Measurements from ENCODE around the gene PCSK2. TPM values are rescaled to one million over a fixed set of nuclear protein-coding genes. Genes with fewer than 3 reads are reported as not detected.

PCSK2 gene
- total and polyA plus RNA-seq, 2 donors: 0.05 to 0.18 TPM

DNA sequence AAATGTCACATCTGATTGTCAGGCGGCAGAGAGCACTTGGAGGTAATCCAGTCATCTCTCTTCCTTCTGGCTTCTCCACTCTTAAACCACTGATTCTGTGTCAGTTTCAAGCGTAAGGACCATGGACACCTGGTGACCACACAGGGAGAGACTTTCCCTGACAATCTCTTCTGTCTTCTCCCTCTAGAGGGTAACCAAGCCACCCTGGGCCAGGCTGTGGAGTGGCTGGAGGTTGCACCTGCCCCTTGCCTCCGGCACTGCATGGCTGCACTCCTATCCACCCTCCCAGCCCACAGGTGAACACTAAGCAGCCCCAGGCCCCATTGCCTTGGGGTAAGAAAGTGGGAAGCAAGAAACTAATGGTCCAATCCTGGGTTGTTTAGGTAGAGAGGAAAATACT, 225.6 kb downstream of the PCSK2 start:
- WGBS: 91% methylated on average over 3 of the region's 3 CpGs
- Histone ChIP-seq H3K9me3 (ENCODE audit: control insufficient read depth in 2 of 2, insufficient read depth in 1 of 2, low read length in 1 of 2) (no peaks in the 10 kb centered on the region), H3K27ac (ENCODE audit: low read depth in 1 of 2, low read length in 1 of 2) (no peak overlapping the region), H3K4me1 (ENCODE audit: control insufficient read depth in 2 of 2, insufficient read depth in 2 of 2, low read length in 2 of 2) (no peaks in the 10 kb centered on the region), H3K36me3 (ENCODE audit: control insufficient read depth in 2 of 2, insufficient read depth in 2 of 2, low read length in 1 of 2) (no peaks in the 10 kb centered on the region), H3K4me3 (ENCODE audit: low read length in 2 of 2) (no peak overlapping the region), H3K27me3 (ENCODE audit: control insufficient read depth in 2 of 2, insufficient read depth in 1 of 2, low read length in 1 of 2) (peaks cover 0 to 7% of the 10 kb centered on the region in 2 donors)
- no peak for DNase-seq (ENCODE audit: low read depth in 6 of 9, low spot score in 9 of 9)

DNA sequence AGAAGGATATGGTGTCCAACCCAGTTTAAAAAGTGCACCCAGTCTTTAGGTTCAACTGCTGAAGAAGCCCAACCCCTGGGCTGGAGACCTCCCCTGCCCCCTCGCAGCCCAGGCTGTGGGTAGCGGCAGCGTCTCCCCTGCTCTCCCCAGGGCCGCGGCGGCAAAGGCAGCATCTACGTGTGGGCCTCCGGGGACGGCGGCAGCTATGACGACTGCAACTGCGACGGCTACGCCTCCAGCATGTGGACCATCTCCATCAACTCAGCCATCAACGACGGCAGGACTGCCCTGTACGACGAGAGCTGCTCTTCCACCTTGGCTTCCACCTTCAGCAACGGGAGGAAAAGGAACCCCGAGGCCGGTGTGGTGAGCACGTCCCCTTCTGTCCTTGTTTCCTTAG, 226.8 kb downstream of the PCSK2 start:
- H3K4me1 ChIP-seq (ENCODE audit: control insufficient read depth in 2 of 2, insufficient read depth in 2 of 2, low read length in 2 of 2): no peaks in the 10 kb centered on the region
- 91% methylated on average over 22 of the region's 22 CpGs for WGBS
- DNase-seq (ENCODE audit: low read depth in 6 of 9, low spot score in 9 of 9): no peak

DNA sequence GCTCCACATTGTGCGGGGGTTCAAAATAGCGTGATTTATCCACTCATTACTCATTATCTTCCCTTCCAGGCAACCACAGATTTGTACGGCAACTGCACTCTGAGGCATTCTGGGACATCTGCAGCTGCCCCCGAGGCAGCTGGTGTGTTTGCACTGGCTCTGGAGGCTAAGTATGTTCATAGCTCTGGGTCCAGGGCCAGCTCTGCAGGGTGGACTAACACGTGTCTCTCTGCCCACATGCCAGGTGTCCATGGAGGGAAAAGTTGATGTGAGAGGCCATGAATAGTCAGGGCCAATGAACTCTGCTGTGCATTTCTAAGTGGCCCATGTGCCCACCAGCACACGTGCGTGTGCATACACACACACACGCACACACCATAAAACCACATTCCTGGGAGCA, 229.4 kb downstream of the PCSK2 start:
- Histone ChIP-seq H3K4me3 (ENCODE audit: low read length in 2 of 2) (no peak overlapping the region), H3K36me3 (ENCODE audit: control insufficient read depth in 2 of 2, insufficient read depth in 2 of 2, low read length in 1 of 2) (no peaks in the 10 kb centered on the region), H3K9me3 (ENCODE audit: control insufficient read depth in 2 of 2, insufficient read depth in 1 of 2, low read length in 1 of 2) (no peaks in the 10 kb centered on the region), H3K4me1 (ENCODE audit: control insufficient read depth in 2 of 2, insufficient read depth in 2 of 2, low read length in 2 of 2) (no peaks in the 10 kb centered on the region), H3K27me3 (ENCODE audit: control insufficient read depth in 2 of 2, insufficient read depth in 1 of 2, low read length in 1 of 2) (peaks cover 0 to 7% of the 10 kb centered on the region in 2 donors), H3K27ac (ENCODE audit: low read depth in 1 of 2, low read length in 1 of 2) (no peak overlapping the region)
- 88% methylated on average over 8 of the region's 8 CpGs for WGBS
- DNase-seq (ENCODE audit: low read depth in 6 of 9, low spot score in 9 of 9): no peak

More for the DNA sequence above, 226.8 kb downstream of the PCSK2 start:
- peaks cover 0 to 7% of the 10 kb centered on the region in 2 donors for H3K27me3 ChIP-seq (ENCODE audit: control insufficient read depth in 2 of 2, insufficient read depth in 1 of 2, low read length in 1 of 2)
- H3K27ac ChIP-seq (ENCODE audit: low read depth in 1 of 2, low read length in 1 of 2): no peak overlapping the region
- H3K36me3 ChIP-seq (ENCODE audit: control insufficient read depth in 2 of 2, insufficient read depth in 2 of 2, low read length in 1 of 2): no peaks in the 10 kb centered on the region
- no peaks in the 10 kb centered on the region for H3K9me3 ChIP-seq (ENCODE audit: control insufficient read depth in 2 of 2, insufficient read depth in 1 of 2, low read length in 1 of 2)
- no peak overlapping the region for H3K4me3 ChIP-seq (ENCODE audit: low read length in 2 of 2)

DNA sequence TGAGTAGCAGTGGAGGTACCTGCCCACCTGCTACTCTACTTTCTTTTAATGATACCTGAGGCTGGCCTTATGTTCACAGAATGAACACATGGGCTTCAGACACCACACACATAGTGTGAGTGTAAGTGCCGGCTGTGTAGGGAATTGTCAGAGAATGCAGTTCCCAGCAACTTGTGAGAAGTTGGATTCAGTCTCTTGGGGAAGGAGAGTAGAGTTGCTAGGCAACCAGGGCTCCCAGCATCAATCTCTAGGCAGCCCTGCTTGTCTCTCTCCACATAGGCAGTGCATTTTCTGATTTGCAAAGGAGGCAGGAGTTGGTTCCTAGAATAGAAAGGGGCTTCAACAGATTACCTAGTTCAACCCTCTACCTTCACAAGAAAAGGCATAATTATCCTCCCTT, 230.2 kb downstream of the PCSK2 start:
- 92% methylated on average over 1 of the region's 1 CpG for WGBS
- H3K9me3 ChIP-seq (ENCODE audit: control insufficient read depth in 2 of 2, insufficient read depth in 1 of 2, low read length in 1 of 2): no peaks in the 10 kb centered on the region
- H3K4me3 ChIP-seq (ENCODE audit: low read length in 2 of 2): no peak overlapping the region
- DNase-seq (ENCODE audit: low read depth in 6 of 9, low spot score in 9 of 9): no peak
- no peaks in the 10 kb centered on the region for H3K4me1 ChIP-seq (ENCODE audit: control insufficient read depth in 2 of 2, insufficient read depth in 2 of 2, low read length in 2 of 2)
- peaks cover 0 to 7% of the 10 kb centered on the region in 2 donors for H3K27me3 ChIP-seq (ENCODE audit: control insufficient read depth in 2 of 2, insufficient read depth in 1 of 2, low read length in 1 of 2)
- no peaks in the 10 kb centered on the region for H3K36me3 ChIP-seq (ENCODE audit: control insufficient read depth in 2 of 2, insufficient read depth in 2 of 2, low read length in 1 of 2)
- no peak overlapping the region for H3K27ac ChIP-seq (ENCODE audit: low read depth in 1 of 2, low read length in 1 of 2)

DNA sequence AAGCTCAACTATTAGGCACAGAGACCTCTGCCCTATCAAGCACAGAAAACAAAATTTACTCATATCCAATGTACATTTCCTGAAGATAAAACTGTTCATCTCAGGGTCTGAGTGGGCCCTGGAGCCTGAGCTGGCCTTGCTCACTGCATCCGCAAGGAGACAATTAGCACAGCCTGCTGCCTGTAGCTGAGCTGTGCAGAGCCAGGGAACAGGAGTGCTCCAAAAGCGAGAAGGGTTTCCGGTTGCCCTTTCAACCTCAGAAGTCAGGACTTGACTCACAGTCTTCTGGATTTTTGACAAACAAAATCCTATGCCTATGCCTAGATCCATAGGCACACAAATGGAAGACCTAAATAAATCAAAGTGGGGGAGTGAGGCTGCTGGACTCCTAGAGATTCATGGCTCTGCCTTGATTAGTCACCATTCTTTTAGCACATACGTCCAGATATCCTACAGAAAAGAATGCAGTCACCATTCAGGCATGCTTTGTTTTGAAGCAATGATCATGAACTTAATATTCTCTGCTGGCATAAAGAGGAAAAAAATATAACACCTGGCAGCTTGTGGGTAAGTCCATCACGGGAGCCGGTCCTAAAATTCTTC, 230.8 kb downstream of the PCSK2 start:
- H3K36me3 ChIP-seq (ENCODE audit: control insufficient read depth in 2 of 2, insufficient read depth in 2 of 2, low read length in 1 of 2): no peaks in the 10 kb centered on the region

DNA sequence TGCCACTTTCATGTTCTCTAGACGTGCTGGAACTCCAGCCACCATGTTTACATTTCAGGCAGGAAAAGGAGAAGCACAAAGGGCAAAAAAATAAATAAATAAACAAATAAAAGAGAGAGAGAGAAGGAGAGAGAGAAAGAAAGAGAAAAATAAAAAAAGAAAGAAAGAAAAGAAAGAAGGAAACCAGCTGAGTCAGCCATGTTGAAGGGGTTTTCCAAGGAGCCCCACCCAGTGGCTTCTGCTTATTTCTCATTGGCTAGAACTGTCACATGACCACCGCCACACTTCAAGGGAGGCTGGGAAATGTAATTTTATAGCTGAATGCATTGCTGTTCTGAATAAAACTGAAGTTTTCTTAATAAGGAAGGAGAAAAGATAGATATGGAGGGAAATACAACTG, 233.3 kb downstream of the PCSK2 start:
- H3K4me3 ChIP-seq (ENCODE audit: low read length in 2 of 2): no peak overlapping the region
- H3K27ac ChIP-seq (ENCODE audit: low read depth in 1 of 2, low read length in 1 of 2): no peak overlapping the region
- no peaks in the 10 kb centered on the region for H3K9me3 ChIP-seq (ENCODE audit: control insufficient read depth in 2 of 2, insufficient read depth in 1 of 2, low read length in 1 of 2)
- 90% methylated on average over 2 of the region's 2 CpGs for WGBS
- no peak for DNase-seq (ENCODE audit: low read depth in 6 of 9, low spot score in 9 of 9)
- H3K27me3 ChIP-seq (ENCODE audit: control insufficient read depth in 2 of 2, insufficient read depth in 1 of 2, low read length in 1 of 2): peaks cover 0 to 2% of the 10 kb centered on the region in 2 donors
- H3K36me3 ChIP-seq (ENCODE audit: control insufficient read depth in 2 of 2, insufficient read depth in 2 of 2, low read length in 1 of 2): no peaks in the 10 kb centered on the region
- no peaks in the 10 kb centered on the region for H3K4me1 ChIP-seq (ENCODE audit: control insufficient read depth in 2 of 2, insufficient read depth in 2 of 2, low read length in 2 of 2)

More for the DNA sequence above, 230.8 kb downstream of the PCSK2 start:
- H3K27me3 ChIP-seq (ENCODE audit: control insufficient read depth in 2 of 2, insufficient read depth in 1 of 2, low read length in 1 of 2): peaks cover 0 to 7% of the 10 kb centered on the region in 2 donors
- 90% methylated on average over 6 of the region's 6 CpGs for WGBS
- H3K27ac ChIP-seq (ENCODE audit: low read depth in 1 of 2, low read length in 1 of 2): no peak overlapping the region
- H3K4me3 ChIP-seq (ENCODE audit: low read length in 2 of 2): no peak overlapping the region
- no peaks in the 10 kb centered on the region for H3K9me3 ChIP-seq (ENCODE audit: control insufficient read depth in 2 of 2, insufficient read depth in 1 of 2, low read length in 1 of 2)
- no peaks in the 10 kb centered on the region for H3K4me1 ChIP-seq (ENCODE audit: control insufficient read depth in 2 of 2, insufficient read depth in 2 of 2, low read length in 2 of 2)
- no peak for DNase-seq (ENCODE audit: low read depth in 6 of 9, low spot score in 9 of 9)

DNA sequence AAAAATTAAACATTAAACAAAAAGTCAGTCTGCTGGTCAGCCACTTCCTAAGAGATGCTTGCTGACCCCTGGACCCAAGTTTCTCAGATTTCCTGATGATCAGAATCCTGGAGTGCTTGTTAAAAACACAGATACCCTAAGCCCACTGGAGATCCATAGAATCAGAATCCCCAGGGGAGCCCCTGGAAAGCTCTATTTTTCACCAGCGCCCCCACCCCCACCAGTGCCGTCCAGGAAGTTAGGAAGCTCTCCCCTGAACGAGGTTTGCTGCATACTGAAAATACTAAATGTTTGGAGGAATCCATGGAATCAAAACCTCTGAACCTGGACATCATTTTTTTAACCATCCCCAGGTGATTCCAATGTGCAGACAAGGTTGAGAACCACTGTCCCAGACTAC, 235.1 kb downstream of the PCSK2 start:
- Histone ChIP-seq H3K4me3 (ENCODE audit: low read length in 2 of 2) (no peak overlapping the region), H3K27ac (ENCODE audit: low read depth in 1 of 2, low read length in 1 of 2) (no peak overlapping the region)
- 71% methylated on average over 3 of the region's 3 CpGs for WGBS

DNA sequence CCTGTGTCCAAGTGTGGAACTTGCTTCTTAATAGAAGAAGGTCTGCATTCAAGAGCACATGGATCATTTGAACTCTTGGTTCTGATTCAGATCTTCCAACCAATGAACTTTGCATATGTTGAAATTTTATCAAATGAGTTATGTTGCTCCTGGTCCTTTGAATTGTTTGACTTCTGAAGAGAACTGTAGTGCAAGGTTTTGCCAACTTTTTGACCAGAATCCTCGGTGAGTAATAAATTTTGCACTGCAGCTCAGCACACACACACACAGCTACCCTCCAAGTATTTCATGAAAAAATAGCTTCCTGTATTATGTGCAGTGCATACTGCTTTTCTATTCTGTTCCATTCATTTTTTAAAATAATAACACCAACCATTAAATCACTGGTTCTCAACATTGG, 236.9 kb downstream of the PCSK2 start:
- WGBS: 89% methylated on average over 1 of the region's 1 CpG
- Histone ChIP-seq H3K9me3 (ENCODE audit: control insufficient read depth in 2 of 2, insufficient read depth in 1 of 2, low read length in 1 of 2) (no peaks in the 10 kb centered on the region), H3K36me3 (ENCODE audit: control insufficient read depth in 2 of 2, insufficient read depth in 2 of 2, low read length in 1 of 2) (no peaks in the 10 kb centered on the region), H3K4me1 (ENCODE audit: control insufficient read depth in 2 of 2, insufficient read depth in 2 of 2, low read length in 2 of 2) (no peaks in the 10 kb centered on the region), H3K27me3 (ENCODE audit: control insufficient read depth in 2 of 2, insufficient read depth in 1 of 2, low read length in 1 of 2) (peaks cover 0 to 2% of the 10 kb centered on the region in 2 donors), H3K27ac (ENCODE audit: low read depth in 1 of 2, low read length in 1 of 2) (no peak overlapping the region), H3K4me3 (ENCODE audit: low read length in 2 of 2) (no peak overlapping the region)
- DNase-seq (ENCODE audit: low read depth in 6 of 9, low spot score in 9 of 9): no peak

More for the DNA sequence above, 235.1 kb downstream of the PCSK2 start:
- Histone ChIP-seq H3K4me1 (ENCODE audit: control insufficient read depth in 2 of 2, insufficient read depth in 2 of 2, low read length in 2 of 2) (no peaks in the 10 kb centered on the region), H3K9me3 (ENCODE audit: control insufficient read depth in 2 of 2, insufficient read depth in 1 of 2, low read length in 1 of 2) (no peaks in the 10 kb centered on the region), H3K27me3 (ENCODE audit: control insufficient read depth in 2 of 2, insufficient read depth in 1 of 2, low read length in 1 of 2) (peaks cover 0 to 2% of the 10 kb centered on the region in 2 donors), H3K36me3 (ENCODE audit: control insufficient read depth in 2 of 2, insufficient read depth in 2 of 2, low read length in 1 of 2) (no peaks in the 10 kb centered on the region)
- no peak for DNase-seq (ENCODE audit: low read depth in 6 of 9, low spot score in 9 of 9)

DNA sequence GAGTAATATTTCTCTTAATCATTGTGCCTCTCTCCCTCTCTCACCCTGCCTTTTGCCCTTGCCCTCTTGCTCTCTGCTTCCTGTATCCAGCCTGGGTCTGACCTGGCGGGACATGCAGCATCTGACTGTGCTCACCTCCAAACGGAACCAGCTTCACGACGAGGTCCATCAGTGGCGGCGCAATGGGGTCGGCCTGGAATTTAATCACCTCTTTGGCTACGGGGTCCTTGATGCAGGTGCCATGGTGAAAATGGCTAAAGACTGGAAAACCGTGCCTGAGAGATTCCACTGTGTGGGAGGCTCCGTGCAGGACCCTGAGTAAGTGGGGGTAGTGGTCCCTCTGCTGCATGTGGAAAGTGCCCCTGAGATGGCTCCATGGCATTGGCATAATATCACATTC, 238.4 kb downstream of the PCSK2 start:
- no peaks in the 10 kb centered on the region for H3K9me3 ChIP-seq (ENCODE audit: control insufficient read depth in 2 of 2, insufficient read depth in 1 of 2, low read length in 1 of 2)
- no peaks in the 10 kb centered on the region for H3K4me1 ChIP-seq (ENCODE audit: control insufficient read depth in 2 of 2, insufficient read depth in 2 of 2, low read length in 2 of 2)
- H3K27me3 ChIP-seq (ENCODE audit: control insufficient read depth in 2 of 2, insufficient read depth in 1 of 2, low read length in 1 of 2): peaks cover 0 to 2% of the 10 kb centered on the region in 2 donors
- H3K27ac ChIP-seq (ENCODE audit: low read depth in 1 of 2, low read length in 1 of 2): no peak overlapping the region
- H3K36me3 ChIP-seq (ENCODE audit: control insufficient read depth in 2 of 2, insufficient read depth in 2 of 2, low read length in 1 of 2): no peaks in the 10 kb centered on the region
- H3K4me3 ChIP-seq (ENCODE audit: low read length in 2 of 2): no peak overlapping the region
- no peak for DNase-seq (ENCODE audit: low read depth in 6 of 9, low spot score in 9 of 9)
- WGBS: 95% methylated on average over 10 of the region's 10 CpGs
